GM23248 (cell line): ENCODE measurements around the gene FICD. TPM values are rescaled to one million over a fixed set of nuclear protein-coding genes. Genes with fewer than 3 reads are reported as not detected.
A peak's percentile ranks its signal among the peaks of the same experiment; 100 is the strongest.

Source experiments
- DNase-seq: peaks from one replicate; pipeline ENCODE4 v3.0.0-alpha.2; 2015
- H2AFZ ChIP-seq: fragments of 200-600 bp; sonication (generic); 2 replicates; pipeline ENCODE4 v1.6.1; 2016; ENCODE audit warnings: antibody characterized with exemption
- H3F3A ChIP-seq: fragments of 200-600 bp; sonication (generic); 2 replicates; pipeline ENCODE4 v1.6.1; 2016; ENCODE audit warnings: mild to moderate bottlenecking, antibody characterized with exemption, mixed run types; ENCODE audit not compliant: insufficient read depth
- H3K27ac ChIP-seq: fragments of 200-600 bp; sonication (generic); 2 replicates; pipeline ENCODE4 v1.5.1; 2016; ENCODE audit warnings: mild to moderate bottlenecking
- H3K27me3 ChIP-seq: fragments of 200-600 bp; sonication (generic); replicated peaks from 2 replicates; pipeline ENCODE4 v1.6.1; 2016; ENCODE audit warnings: mild to moderate bottlenecking; ENCODE audit not compliant: insufficient read depth
- H3K36me3 ChIP-seq: fragments of 200-600 bp; sonication (generic); 2 replicates; pipeline ENCODE4 v1.6.1; 2016; ENCODE audit warnings: low read depth, mild to moderate bottlenecking
- H3K4me1 ChIP-seq: fragments of 200-600 bp; sonication (generic); 2 replicates; pipeline ENCODE4 v1.6.1; 2016; ENCODE audit warnings: mild to moderate bottlenecking; ENCODE audit not compliant: insufficient read depth
- H3K4me2 ChIP-seq: fragments of 200-600 bp; sonication (generic); one replicate; pipeline ENCODE4 v1.6.1; 2016; ENCODE audit warnings: mild to moderate bottlenecking; ENCODE audit not compliant: unreplicated experiment
- H3K4me3 ChIP-seq: fragments of 200-600 bp; sonication (generic); 2 replicates; pipeline ENCODE4 v1.5.1; 2016; ENCODE audit warnings: mild to moderate bottlenecking
- H3K79me2 ChIP-seq: fragments of 200-600 bp; sonication (generic); 2 replicates; pipeline ENCODE4 v1.6.1; 2016; ENCODE audit warnings: mild to moderate bottlenecking; ENCODE audit not compliant: insufficient read depth
- H3K9ac ChIP-seq: fragments of 200-600 bp; sonication (generic); 2 replicates; pipeline ENCODE4 v1.6.1; 2016; ENCODE audit warnings: mild to moderate bottlenecking
- H3K9me2 ChIP-seq: fragments of 200-600 bp; sonication (generic); 2 replicates; pipeline ENCODE4 v1.6.1; 2016; ENCODE audit warnings: mixed run types, mild to moderate bottlenecking, moderate library complexity; ENCODE audit not compliant: insufficient read depth
- H3K9me3 ChIP-seq: fragments of 200-600 bp; sonication (generic); one replicate; pipeline ENCODE4 v1.6.1; 2017; ENCODE audit warnings: low read depth
- H4K20me1 ChIP-seq: fragments of 200-600 bp; sonication (generic); 2 replicates; pipeline ENCODE4 v1.6.0; 2016; ENCODE audit not compliant: insufficient read depth
- EZH2 ChIP-seq: fragments of 200-600 bp; sonication (generic); IDR thresholded peaks from 2 replicates; pipeline ENCODE4 v1.6.1; 2018; ENCODE audit warnings: antibody characterized with exemption, mild to moderate bottlenecking; ENCODE audit not compliant: insufficient read depth, poor library complexity, severe bottlenecking
- EZH2phosphoT487 ChIP-seq: fragments of 200-600 bp; sonication (generic); IDR thresholded peaks from 2 replicates; pipeline ENCODE4 v1.6.1; 2018; ENCODE audit warnings: antibody characterized with exemption, moderate library complexity, mild to moderate bottlenecking, low read depth; ENCODE audit not compliant: insufficient read depth
- WGBS, 2 experiments: methylation state at CpG; one replicate each; pipeline ENCODE4 v1.1.6; 2015 to 2017; ENCODE audit warnings: low lambda C conversion rate in 2 of 2, low coverage in 1 of 2; ENCODE audit errors: missing lambda C conversion rate in 2 of 2; 5-methylcytosine and 5-hydroxymethylcytosine counted together
- in situ Hi-C: fragments of 300-500 bp; cut with MboI; formaldehyde crosslinking; loops from 2 replicates; pipeline ENCODE4 v1.15.0; 2020
- polyA plus RNA-seq: library from polyadenylated mRNA; unstranded; fragments of >200 nt; fragmentation: Nextera tagmentation; extraction: Ambion mirVana; gene quantifications from 2 replicates; pipeline ENCODE4 v1.2.1, GENCODE V29; 2016
- total RNA-seq: library from RNA; depleted of rRNA; stranded (reverse); fragments of >200 nt; shearing (Covaris generic); gene quantifications from 2 replicates; pipeline ENCODE4 v1.2.3, GENCODE V29; 2014

FICD gene
- total and polyA plus RNA-seq, 2 experiments from 2014 or later: 8.6 to 11.6 TPM

GRCh38 chr12:108514468-108514972 is 557 bp upstream of the FICD start:
- WGBS, 2 experiments: 6 to 21% methylated on average over 16 to 19 of the region's 19 CpGs
- Histone ChIP-seq H3K9me2 (no peaks in the 10 kb centered on the region), H3F3A (no peaks in the 10 kb centered on the region), H2AFZ (peak overlapping the region; percentile 74), H3K4me2 (peak overlapping the region; percentile 71), H3K9me3 (no peaks in the 10 kb centered on the region), H3K27me3 (no peaks in the 10 kb centered on the region), H3K9ac (no peak overlapping the region), H3K79me2 (peaks cover 8% of the 10 kb centered on the region; the same call in 1 of the 2 replicates), H3K4me3 (peak overlapping the region; percentile 80), H3K36me3 (no peaks in the 10 kb centered on the region), H3K4me1 (peaks cover 15% of the 10 kb centered on the region), H4K20me1 (no peaks in the 10 kb centered on the region; the same call in 1 of the 2 replicates), H3K27ac (no peak overlapping the region)
- DNase-seq: no peak
- in situ Hi-C loops: no loop called here
- no peak for TF ChIP-seq EZH2
- no peak for TF ChIP-seq EZH2phosphoT487

GRCh38 chr12:108515916-108516315 is 839 bp downstream of the FICD start:
- H3K4me1 ChIP-seq: peaks cover 19% of the 10 kb centered on the region
- H3K4me2 ChIP-seq: peak overlapping the region; percentile 92
- H3K27me3 ChIP-seq: no peaks in the 10 kb centered on the region
- H3K27ac ChIP-seq: no peak overlapping the region
- DNase-seq: peak; percentile 22
- 33 to 38% methylated on average over 5 of the region's 5 CpGs for WGBS, 2 experiments
- TF ChIP-seq EZH2 (no peak), EZH2phosphoT487 (no peak)
- H3K4me3 ChIP-seq: peak overlapping the region; percentile 80
- H3K9me3 ChIP-seq: no peaks in the 10 kb centered on the region
- peaks cover 3% of the 10 kb centered on the region; the same call in 1 of the 2 replicates for H3F3A ChIP-seq
- H3K79me2 ChIP-seq: peaks cover 8% of the 10 kb centered on the region; the same call in 1 of the 2 replicates
- peak overlapping the region; percentile 72; the same call in 1 of the 2 replicates for H2AFZ ChIP-seq
- no peaks in the 10 kb centered on the region for H3K9me2 ChIP-seq
- peak overlapping the region; percentile 75 for H3K9ac ChIP-seq
- no peaks in the 10 kb centered on the region; the same call in 1 of the 2 replicates for H4K20me1 ChIP-seq
- H3K36me3 ChIP-seq: peaks cover 5% of the 10 kb centered on the region
- in situ Hi-C loops: no loop called here

- H3K27me3 ChIP-seq: no peaks in the 10 kb centered on the region
- H3K36me3 ChIP-seq: peaks cover 12% of the 10 kb centered on the region
- no peak overlapping the region for H3K27ac ChIP-seq
- peak; percentile 43 for DNase-seq
- H3K9ac ChIP-seq: no peak overlapping the region
- 73% methylated on average over 23 of the region's 23 CpGs for WGBS, 2 experiments
- H3K4me1 ChIP-seq: peaks cover 18% of the 10 kb centered on the region
- H2AFZ ChIP-seq: no peak overlapping the region
- in situ Hi-C loops: no loop called here
- peaks cover 7% of the 10 kb centered on the region; the same call in 1 of the 2 replicates for H3F3A ChIP-seq
- H3K9me2 ChIP-seq: no peaks in the 10 kb centered on the region
- H3K79me2 ChIP-seq: peaks cover 8% of the 10 kb centered on the region; the same call in 1 of the 2 replicates
- no peak overlapping the region for H3K4me2 ChIP-seq
- no peak overlapping the region for H3K4me3 ChIP-seq
- H4K20me1 ChIP-seq: no peaks in the 10 kb centered on the region; the same call in 1 of the 2 replicates
- no peak for TF ChIP-seq EZH2phosphoT487
- TF ChIP-seq EZH2: no peak
- H3K9me3 ChIP-seq: no peaks in the 10 kb centered on the region
These were observed 1.6 kb downstream of the FICD start for GRCh38 chr12:108516511-108517275.

GRCh38 chr12:108517288-108518100 is 2.4 kb downstream of the FICD start:
- Histone ChIP-seq H3F3A (peaks cover 7% of the 10 kb centered on the region; the same call in 1 of the 2 replicates), H3K4me2 (no peak overlapping the region), H3K27me3 (no peaks in the 10 kb centered on the region), H3K9me3 (no peaks in the 10 kb centered on the region), H2AFZ (no peak overlapping the region), H4K20me1 (no peaks in the 10 kb centered on the region; the same call in 1 of the 2 replicates), H3K36me3 (peaks cover 19% of the 10 kb centered on the region), H3K27ac (no peak overlapping the region), H3K79me2 (peaks cover 8% of the 10 kb centered on the region; the same call in 1 of the 2 replicates), H3K9ac (no peak overlapping the region), H3K4me1 (peaks cover 16% of the 10 kb centered on the region), H3K9me2 (no peaks in the 10 kb centered on the region), H3K4me3 (no peak overlapping the region)
- 83 to 88% methylated on average over 12 of the region's 12 CpGs for WGBS, 2 experiments
- DNase-seq: no peak
- in situ Hi-C loops: no loop called here
- no peak for TF ChIP-seq EZH2
- TF ChIP-seq EZH2phosphoT487: no peak
